DOHH2 (cell line): ENCODE data around the gene TTC39A.

Experiments used
- EZH2phosphoT487 ChIP-seq: fragments of 200-600 bp; sonication (generic); IDR thresholded peaks from 2 replicates; pipeline ENCODE4 v1.6.1; 2017; ENCODE audit warnings: borderline replicate concordance, mild to moderate bottlenecking, antibody characterized with exemption, low read length, moderate library complexity, mixed read lengths
- TF ChIP-seq, protein P1 (sequence below): fragments of 200-600 bp; sonication (generic); IDR thresholded peaks from one replicate; pipeline ENCODE4 v1.5.1; 2014; ENCODE audit warnings: antibody characterized with exemption, mild to moderate bottlenecking, low read depth, low read length; ENCODE audit not compliant: poor library complexity, severe bottlenecking

DNA sequence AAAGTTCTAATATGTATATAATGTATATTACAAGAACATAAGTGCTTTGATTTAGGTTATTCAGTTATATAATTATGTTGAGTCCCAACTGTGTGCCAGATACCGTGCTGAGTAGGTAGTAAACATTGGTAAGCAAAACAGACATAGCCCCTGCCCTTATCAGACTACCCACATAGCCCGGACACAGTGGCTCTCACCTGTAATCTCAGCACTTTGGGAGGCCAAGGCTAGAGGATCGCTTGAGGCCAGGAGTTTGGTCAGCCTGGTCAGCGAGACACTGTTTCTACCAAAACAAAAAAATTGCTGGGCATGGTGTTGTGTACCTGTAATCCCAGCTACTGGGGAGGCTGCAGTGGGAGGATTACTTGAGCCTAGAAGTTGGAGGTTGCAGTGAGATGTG is 63.6 kb downstream of the TTC39A start:
- TF ChIP-seq, protein P1, sequence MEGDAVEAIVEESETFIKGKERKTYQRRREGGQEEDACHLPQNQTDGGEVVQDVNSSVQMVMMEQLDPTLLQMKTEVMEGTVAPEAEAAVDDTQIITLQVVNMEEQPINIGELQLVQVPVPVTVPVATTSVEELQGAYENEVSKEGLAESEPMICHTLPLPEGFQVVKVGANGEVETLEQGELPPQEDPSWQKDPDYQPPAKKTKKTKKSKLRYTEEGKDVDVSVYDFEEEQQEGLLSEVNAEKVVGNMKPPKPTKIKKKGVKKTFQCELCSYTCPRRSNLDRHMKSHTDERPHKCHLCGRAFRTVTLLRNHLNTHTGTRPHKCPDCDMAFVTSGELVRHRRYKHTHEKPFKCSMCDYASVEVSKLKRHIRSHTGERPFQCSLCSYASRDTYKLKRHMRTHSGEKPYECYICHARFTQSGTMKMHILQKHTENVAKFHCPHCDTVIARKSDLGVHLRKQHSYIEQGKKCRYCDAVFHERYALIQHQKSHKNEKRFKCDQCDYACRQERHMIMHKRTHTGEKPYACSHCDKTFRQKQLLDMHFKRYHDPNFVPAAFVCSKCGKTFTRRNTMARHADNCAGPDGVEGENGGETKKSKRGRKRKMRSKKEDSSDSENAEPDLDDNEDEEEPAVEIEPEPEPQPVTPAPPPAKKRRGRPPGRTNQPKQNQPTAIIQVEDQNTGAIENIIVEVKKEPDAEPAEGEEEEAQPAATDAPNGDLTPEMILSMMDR = no peak
- no peak for TF ChIP-seq EZH2phosphoT487
